Right lobe of liver (tissue), 6 donors: Measurements from ENCODE around the gene RPGRIP1L. TPM values are rescaled to one million over a fixed set of nuclear protein-coding genes. Genes with fewer than 3 reads are reported as not detected.

Experiments
- ATAC-seq, 4 donors: fragments of 200-7000 bp; cut with Tn5 transposase; one replicate each; pipeline ENCODE4 v1.9.1; 2020; ENCODE audit warnings: mild to moderate bottlenecking in 4 of 4, moderate library complexity in 4 of 4
- DNase-seq, 3 donors: peaks; one replicate each; pipeline ENCODE4 v3.0.0-alpha.2; 2020
- H3K27ac ChIP-seq, 3 donors: fragments of 200-600 bp; one replicate each; pipeline ENCODE4 v1.8.0; 2022
- H3K27me3 ChIP-seq, 2 donors: fragments of 200-600 bp; one replicate each; pipeline ENCODE4 v1.8.0; 2022
- H3K36me3 ChIP-seq, 4 donors: fragments of 200-600 bp; sonication (generic) in 1 of 4; one replicate each; pipeline versions ENCODE4 v1.5.1 to v1.8.0; 2017 to 2022; ENCODE audit warnings: control low read depth in 1 of 4
- H3K4me1 ChIP-seq, 4 donors: fragments of 200-600 bp; sonication (generic) in 1 of 4; one replicate each; pipeline versions ENCODE4 v1.5.1 to v1.8.0; 2017 to 2022; ENCODE audit warnings: control low read depth in 1 of 4
- H3K4me3 ChIP-seq, 3 donors: fragments of 200-600 bp; one replicate each; pipeline ENCODE4 v1.8.0; 2022
- H3K9me3 ChIP-seq, 4 donors: fragments of 200-600 bp; sonication (generic) in 1 of 4; one replicate each; pipeline versions ENCODE4 v1.5.1 to v1.8.0; 2017 to 2022; ENCODE audit warnings: control low read depth in 1 of 4
- POLR2A ChIP-seq: fragments of 450-650 bp; IDR thresholded peaks from one replicate; pipeline ENCODE4 v1.6.1; 2017; ENCODE audit warnings: antibody characterized with exemption, mild to moderate bottlenecking
- WGBS: methylation state at CpG from one replicate; pipeline ENCODE4 v1.1.6; 2018; ENCODE audit warnings: low coverage, low lambda C conversion rate; ENCODE audit not compliant: insufficient coverage; ENCODE audit errors: missing lambda C conversion rate; 5-methylcytosine and 5-hydroxymethylcytosine counted together
- intact Hi-C, 2 donors: fragments of 100-400 bp; cut with DNase I; formaldehyde crosslinking; loops; one replicate each; pipeline versions ENCODE4 v1.11.2 to v1.14.1; 2022
- total RNA-seq, 6 experiments: library from RNA; depleted of rRNA in 2 of 6; stranded (reverse); fragments of >200 nt in 2 of 6; fragmentation: NEBNext Ultra II Directional in 3 of 6; extraction: Animal tissue kit (Norgen Biotek cat#: 25700) in 3 of 6; gene quantifications; one replicate each; pipeline versions ENCODE4 v1.1.0 to v1.2.4, GENCODE V29; 2016 to 2023
- TF ChIP-seq, protein P1 (sequence below), 4 donors: fragments of 200-600 bp in 3 of 4; fragments of 450-650 bp in 1 of 4; IDR thresholded peaks; one replicate each; pipeline versions ENCODE4 v1.5.1 to v1.8.0; 2016 to 2022; ENCODE audit warnings: antibody characterized with exemption in 4 of 4, mild to moderate bottlenecking in 2 of 4
- donor health status: DM: no; HTN: yes; CAD: no.
- donor health status: DM: no; HTN: no; CAD: no.
- donor health status: DM: no; HTN: no; CAD: no.
- donor health status: DM: no; HTN: yes; CAD: no.
- donor health status: DM: no; HTN: yes; CAD: no.

RPGRIP1L gene
- total RNA-seq, 6 experiments from 2014 or later = 0.86 to 2.0 (median 1.3) TPM

DNA sequence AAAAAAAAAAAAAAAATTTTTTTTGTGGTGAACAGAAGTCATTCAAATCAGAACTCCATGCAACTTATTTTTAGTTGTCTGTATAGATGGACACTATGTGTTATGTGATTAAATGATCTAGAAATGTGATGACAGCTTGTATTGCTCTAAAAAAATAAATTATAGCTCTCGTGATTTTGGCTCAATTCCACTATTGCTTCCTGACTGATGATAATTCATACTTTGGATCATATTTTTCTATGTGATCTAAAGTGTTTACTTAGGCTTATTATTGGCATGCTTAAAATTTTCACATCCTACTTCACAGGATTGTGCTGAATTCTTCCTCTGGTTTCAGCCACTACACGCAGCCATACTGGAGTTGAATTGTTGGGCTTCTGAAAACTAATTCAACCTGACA is 76.8 kb downstream of the RPGRIP1L start:
- Histone ChIP-seq H3K9me3 (no peaks in the 10 kb centered on the region), H3K27ac (no peak overlapping the region), H3K27me3 (no peaks in the 10 kb centered on the region), H3K4me3 (no peak overlapping the region), H3K36me3 (no peaks in the 10 kb centered on the region), H3K4me1 (no peaks in the 10 kb centered on the region)
- ATAC-seq (no peak), DNase-seq (no peak)
- TF ChIP-seq, protein P1, sequence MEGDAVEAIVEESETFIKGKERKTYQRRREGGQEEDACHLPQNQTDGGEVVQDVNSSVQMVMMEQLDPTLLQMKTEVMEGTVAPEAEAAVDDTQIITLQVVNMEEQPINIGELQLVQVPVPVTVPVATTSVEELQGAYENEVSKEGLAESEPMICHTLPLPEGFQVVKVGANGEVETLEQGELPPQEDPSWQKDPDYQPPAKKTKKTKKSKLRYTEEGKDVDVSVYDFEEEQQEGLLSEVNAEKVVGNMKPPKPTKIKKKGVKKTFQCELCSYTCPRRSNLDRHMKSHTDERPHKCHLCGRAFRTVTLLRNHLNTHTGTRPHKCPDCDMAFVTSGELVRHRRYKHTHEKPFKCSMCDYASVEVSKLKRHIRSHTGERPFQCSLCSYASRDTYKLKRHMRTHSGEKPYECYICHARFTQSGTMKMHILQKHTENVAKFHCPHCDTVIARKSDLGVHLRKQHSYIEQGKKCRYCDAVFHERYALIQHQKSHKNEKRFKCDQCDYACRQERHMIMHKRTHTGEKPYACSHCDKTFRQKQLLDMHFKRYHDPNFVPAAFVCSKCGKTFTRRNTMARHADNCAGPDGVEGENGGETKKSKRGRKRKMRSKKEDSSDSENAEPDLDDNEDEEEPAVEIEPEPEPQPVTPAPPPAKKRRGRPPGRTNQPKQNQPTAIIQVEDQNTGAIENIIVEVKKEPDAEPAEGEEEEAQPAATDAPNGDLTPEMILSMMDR (IDR thresholded peaks at IDR 0.05) = no peak
- TF ChIP-seq POLR2A = no peak
- intact Hi-C loops = no loop called here
- 50% methylated on average over 2 of the region's 2 CpGs for WGBS

DNA sequence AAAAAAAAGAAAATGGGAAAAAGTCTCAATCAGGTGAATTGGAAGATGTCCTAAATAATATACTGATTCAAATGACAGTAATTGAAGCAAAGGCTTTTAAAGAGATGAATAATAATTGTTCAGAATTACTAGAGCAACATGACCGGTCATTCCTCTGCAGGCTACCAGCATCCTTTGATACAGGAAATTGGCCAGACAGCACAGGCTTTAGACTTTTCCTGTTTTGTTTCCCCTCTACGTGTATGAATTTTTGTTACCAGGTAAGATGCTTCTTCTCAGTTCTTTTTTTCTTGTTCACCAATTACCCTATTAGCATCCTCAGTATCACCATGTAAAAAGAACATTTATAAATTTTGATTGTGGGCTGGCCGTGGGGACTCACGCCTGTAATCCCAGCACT is 77.5 kb downstream of the RPGRIP1L start:
- no peak overlapping the region for H3K27ac ChIP-seq
- 84% methylated on average over 4 of the region's 4 CpGs for WGBS

DNA sequence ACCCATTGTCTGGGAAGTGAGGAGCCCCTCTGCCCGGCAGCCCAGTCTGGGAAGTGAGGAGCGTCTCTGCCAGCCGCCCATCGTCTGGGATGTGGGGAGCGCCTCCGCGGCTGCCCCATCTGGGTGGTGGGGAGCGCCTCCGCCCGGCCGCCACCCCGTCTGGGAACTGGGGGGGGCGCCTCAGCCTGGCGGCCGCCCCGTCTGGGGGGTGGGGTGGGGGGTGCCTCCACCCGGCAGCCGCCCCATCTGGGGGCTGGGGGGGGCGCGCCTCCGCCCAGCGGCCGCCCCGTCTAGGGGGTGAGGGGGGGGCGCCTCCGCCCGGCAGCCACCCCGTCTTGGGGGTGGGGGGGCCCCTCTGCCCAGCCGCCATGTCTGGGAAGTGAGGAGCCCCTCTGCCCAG is 78.4 kb downstream of the RPGRIP1L start:
- intact Hi-C loops = no loop called here
- Histone ChIP-seq H3K9me3 (no peaks in the 10 kb centered on the region), H3K4me1 (no peaks in the 10 kb centered on the region), H3K27ac (no peak overlapping the region), H3K36me3 (no peaks in the 10 kb centered on the region), H3K27me3 (no peaks in the 10 kb centered on the region), H3K4me3 (no peak overlapping the region)
- TF ChIP-seq, protein P1 (IDR thresholded peaks at IDR 0.05) = no peak
- TF ChIP-seq POLR2A = no peak
- DNase-seq (no peak), ATAC-seq (no peak)
- WGBS = 90% methylated on average over 4 of the region's 29 CpGs

More for the DNA sequence above, 77.5 kb downstream of the RPGRIP1L start:
- ATAC-seq = no peak
- intact Hi-C loops = no loop called here
- H3K9me3 ChIP-seq = no peaks in the 10 kb centered on the region
- TF ChIP-seq POLR2A = no peak
- TF ChIP-seq, protein P1 (IDR thresholded peaks at IDR 0.05) = no peak
- no peaks in the 10 kb centered on the region for H3K4me1 ChIP-seq
- H3K36me3 ChIP-seq = no peaks in the 10 kb centered on the region
- no peak overlapping the region for H3K4me3 ChIP-seq
- no peaks in the 10 kb centered on the region for H3K27me3 ChIP-seq
- DNase-seq = no peak

DNA sequence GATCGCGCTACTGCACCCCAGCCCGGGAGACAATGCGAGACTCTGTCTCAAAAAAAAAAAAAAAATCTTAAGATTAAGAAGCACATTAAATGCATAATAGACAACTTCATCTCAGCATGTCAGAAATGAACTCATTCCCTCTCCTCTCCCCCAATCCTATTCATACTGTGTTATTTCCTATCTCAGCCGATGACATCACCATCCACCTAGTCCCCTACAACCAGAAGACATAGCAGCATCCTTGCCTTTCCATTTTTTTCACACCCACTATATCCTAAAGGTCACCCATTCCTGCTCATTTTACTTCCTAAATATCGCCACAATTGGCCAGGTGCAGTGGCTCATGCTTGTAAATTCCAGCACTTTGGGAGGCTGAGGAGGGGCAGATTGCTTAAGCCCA is 81.3 kb downstream of the RPGRIP1L start:
- Histone ChIP-seq H3K4me3 (no peak overlapping the region), H3K36me3 (no peaks in the 10 kb centered on the region), H3K27ac (no peak overlapping the region), H3K9me3 (no peaks in the 10 kb centered on the region), H3K27me3 (no peaks in the 10 kb centered on the region), H3K4me1 (no peaks in the 10 kb centered on the region)
- ATAC-seq (no peak), DNase-seq (no peak)
- TF ChIP-seq, protein P1 (IDR thresholded peaks at IDR 0.05) = no peak
- WGBS = 91% methylated on average over 4 of the region's 6 CpGs
- intact Hi-C loops = no loop called here

DNA sequence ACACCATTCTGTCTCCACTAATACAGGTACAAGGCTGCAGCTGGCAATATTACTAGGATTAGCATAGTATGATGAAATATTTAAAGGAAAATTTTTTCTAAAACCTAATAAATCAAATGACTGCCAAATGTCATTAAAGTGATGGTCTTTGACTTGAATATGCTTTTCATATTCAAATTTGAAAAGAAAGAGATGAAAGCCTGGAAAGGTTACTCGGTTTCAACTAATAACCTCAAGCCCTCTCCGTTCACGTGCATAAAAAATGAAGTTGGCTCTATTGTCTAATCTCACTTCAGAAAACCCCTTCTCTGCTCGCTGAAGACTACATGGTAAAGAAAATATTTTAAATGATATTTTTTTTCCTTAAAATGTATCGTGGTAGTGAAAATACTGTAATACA is 83.2 kb downstream of the RPGRIP1L start:
- Histone ChIP-seq H3K27me3 (no peaks in the 10 kb centered on the region), H3K4me3 (no peak overlapping the region), H3K36me3 (no peaks in the 10 kb centered on the region), H3K4me1 (no peaks in the 10 kb centered on the region), H3K9me3 (no peaks in the 10 kb centered on the region), H3K27ac (no peak overlapping the region)
- 91% methylated on average over 5 of the region's 5 CpGs for WGBS
- TF ChIP-seq, protein P1 (IDR thresholded peaks at IDR 0.05) = no peak
- no peak for TF ChIP-seq POLR2A
- DNase-seq = no peak
- intact Hi-C loops = no loop called here
- no peak for ATAC-seq
